Placental pericyte (primary cell): ENCODE data around the gene CENPVL2. TPM values are rescaled to one million over a fixed set of nuclear protein-coding genes. Genes with fewer than 3 reads are reported as not detected.

Source experiments
- total RNA-seq: library from RNA; depleted of rRNA; stranded (reverse); fragments of >200 nt; gene quantifications from 2 replicates; pipeline ENCODE4 v1.2.3, GENCODE V29; 2012

The CENPVL2 gene
- total RNA-seq = not detected in 2 replicates

DNA sequence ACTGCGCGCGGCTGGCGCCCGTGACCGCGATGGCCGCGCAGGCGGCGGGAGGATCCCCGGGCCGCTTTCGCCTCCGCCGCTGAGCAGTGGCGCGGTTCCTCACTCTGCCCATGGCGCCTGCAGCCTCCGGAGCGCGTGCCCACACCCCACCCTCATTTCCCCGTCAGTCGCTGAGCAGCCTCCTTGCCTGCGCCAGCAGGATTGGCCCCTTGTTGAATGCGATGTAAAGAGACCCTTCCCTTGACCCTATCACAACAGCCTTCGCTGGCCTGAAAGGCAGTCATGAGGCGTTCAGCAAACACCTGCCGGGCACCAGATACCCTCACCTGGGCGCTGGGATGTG is at the start of gene CENPVL2:
TSS of gene CENPVL2 (minus strand) at position 112 of the 343 bp plus-strand sequence. CDS start at position 112, 0 bp downstream.

DNA sequence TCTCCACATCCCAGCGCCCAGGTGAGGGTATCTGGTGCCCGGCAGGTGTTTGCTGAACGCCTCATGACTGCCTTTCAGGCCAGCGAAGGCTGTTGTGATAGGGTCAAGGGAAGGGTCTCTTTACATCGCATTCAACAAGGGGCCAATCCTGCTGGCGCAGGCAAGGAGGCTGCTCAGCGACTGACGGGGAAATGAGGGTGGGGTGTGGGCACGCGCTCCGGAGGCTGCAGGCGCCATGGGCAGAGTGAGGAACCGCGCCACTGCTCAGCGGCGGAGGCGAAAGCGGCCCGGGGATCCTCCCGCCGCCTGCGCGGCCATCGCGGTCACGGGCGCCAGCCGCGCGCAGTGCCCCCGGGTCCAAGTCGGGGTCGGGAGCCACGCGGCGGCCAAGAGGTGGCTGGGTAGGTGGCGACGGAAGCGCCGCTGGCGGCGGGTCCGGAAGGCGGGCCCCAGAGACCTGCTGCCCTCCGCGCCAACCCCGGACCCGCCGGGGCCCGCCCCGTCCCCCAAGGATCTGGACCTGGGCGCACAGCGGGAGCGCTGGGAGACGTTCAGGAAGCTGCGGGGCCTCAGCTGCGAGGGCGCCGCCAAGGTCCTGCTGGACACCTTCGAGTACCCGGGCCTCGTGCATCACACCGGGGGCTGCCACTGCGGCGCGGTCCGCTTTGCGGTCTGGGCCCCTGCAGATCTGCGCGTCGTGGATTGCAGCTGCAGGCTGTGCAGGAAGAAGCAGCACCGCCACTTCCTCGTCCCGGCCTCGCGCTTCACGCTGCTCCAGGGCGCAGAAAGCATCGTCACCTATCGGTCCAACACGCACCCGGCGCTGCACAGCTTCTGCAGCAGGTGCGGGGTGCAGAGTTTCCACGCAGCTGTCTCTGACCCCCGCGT is 27.9 kb upstream of the CENPVL2 start, which contains the start of gene CENPVL1:
TSS of gene CENPVL1 (plus strand) at position 236 of the 888 bp plus-strand sequence. CDS start at position 236, 0 bp downstream.

Other genes starting within 250 kb of the CENPVL2 start
- 0.44 and 2.7 TPM in 2 replicates for gene NUDT11, start 186.2 kb downstream of the CENPVL2 start, total RNA-seq
- gene CENPVL3, start 63.9 kb downstream of the CENPVL2 start, total RNA-seq = not detected in 2 replicates
- gene CENPVL1, start 27.7 kb upstream of the CENPVL2 start, total RNA-seq = not detected in 2 replicates
- gene GSPT2, start 60.6 kb upstream of the CENPVL2 start, total RNA-seq = 5.7 and 6.3 TPM in 2 replicates
- 188 and 256 TPM in 2 replicates for gene MAGED1, start 210.8 kb upstream of the CENPVL2 start, total RNA-seq